Thoracic aorta (tissue), 2 donors: ENCODE measurements around the gene FOXO6. TPM values are rescaled to one million over a fixed set of nuclear protein-coding genes. Genes with fewer than 3 reads are reported as not detected.

Experiments
- ATAC-seq: fragments of 150-250 bp; one replicate; pipeline ENCODE4 v1.8.0; 2017; ENCODE audit warnings: low read depth; ENCODE audit not compliant: insufficient number of reproducible peaks, low FRiP score
- DNase-seq: peaks from one replicate; pipeline ENCODE4 v3.0.0-alpha.2; 2020; ENCODE audit warnings: low spot score
- H3K27ac ChIP-seq, 2 donors: fragments of 200-600 bp; sonication (generic); 1 replicate in 1 of 2; 2 replicates in 1 of 2; pipeline ENCODE4 v1.5.1; 2016; ENCODE audit warnings: mild to moderate bottlenecking in 2 of 2, moderate library complexity in 2 of 2
- H3K27me3 ChIP-seq: fragments of 200-600 bp; sonication (generic); replicated peaks from 2 replicates; pipeline ENCODE4 v1.6.0; 2016; ENCODE audit warnings: mild to moderate bottlenecking; ENCODE audit not compliant: insufficient read depth
- H3K36me3 ChIP-seq: fragments of 200-600 bp; sonication (generic); one replicate; pipeline ENCODE4 v1.5.1; 2016
- H3K4me1 ChIP-seq, 2 donors: fragments of 200-600 bp; sonication (generic); 1 replicate in 1 of 2; 2 replicates in 1 of 2; pipeline versions ENCODE4 v1.5.1 to v1.6.0; 2016; ENCODE audit warnings: low read depth in 2 of 2, mild to moderate bottlenecking in 1 of 2; ENCODE audit not compliant: control insufficient read depth in 1 of 2
- H3K4me3 ChIP-seq: fragments of 200-600 bp; sonication (generic); 2 replicates; pipeline ENCODE4 v1.5.1; 2016; ENCODE audit warnings: mild to moderate bottlenecking
- H3K9me3 ChIP-seq: fragments of 200-600 bp; sonication (generic); 2 replicates; pipeline ENCODE4 v1.5.1; 2016
- total RNA-seq, 2 donors: library from RNA; depleted of rRNA; stranded (reverse); fragments of >200 nt; gene quantifications; one replicate each; pipeline versions ENCODE4 v1.1.0 to v1.2.3, GENCODE V29; 2016
- TF ChIP-seq, protein P1 (sequence below): fragments of 200-600 bp; sonication (generic); IDR thresholded peaks from one replicate; pipeline ENCODE4 v1.5.1; 2019; ENCODE audit warnings: antibody characterized with exemption

FOXO6 gene
- total RNA-seq, 2 donors from 2014 or later = 3.8 TPM; not detected in 1

DNA sequence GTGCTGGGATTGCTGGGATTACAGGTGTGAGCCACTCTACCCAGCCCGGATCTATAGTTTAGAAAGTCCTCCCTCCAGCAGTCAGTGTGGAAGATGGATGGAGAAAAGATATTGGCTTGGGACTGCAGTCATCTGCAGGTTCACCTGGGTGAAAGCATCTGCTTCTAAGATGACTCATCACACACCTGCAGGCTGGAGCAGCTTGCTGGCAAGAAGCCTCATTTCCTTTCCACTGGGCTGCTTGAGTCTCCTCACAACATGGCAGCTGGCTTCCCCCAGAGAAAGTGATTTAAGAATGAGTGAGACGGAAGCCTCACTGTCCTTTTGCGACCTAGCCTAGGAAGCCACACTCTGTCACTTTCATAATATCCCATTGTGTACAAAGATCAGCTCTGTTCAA, 50.0 kb downstream of the FOXO6 start:
- ATAC-seq (no peak), DNase-seq (no peak)
- no peaks in the 10 kb centered on the region for H3K36me3 ChIP-seq
- no peak overlapping the region for H3K4me3 ChIP-seq
- no peaks in the 10 kb centered on the region for H3K9me3 ChIP-seq
- no peak overlapping the region for H3K27ac ChIP-seq
- TF ChIP-seq, protein P1, sequence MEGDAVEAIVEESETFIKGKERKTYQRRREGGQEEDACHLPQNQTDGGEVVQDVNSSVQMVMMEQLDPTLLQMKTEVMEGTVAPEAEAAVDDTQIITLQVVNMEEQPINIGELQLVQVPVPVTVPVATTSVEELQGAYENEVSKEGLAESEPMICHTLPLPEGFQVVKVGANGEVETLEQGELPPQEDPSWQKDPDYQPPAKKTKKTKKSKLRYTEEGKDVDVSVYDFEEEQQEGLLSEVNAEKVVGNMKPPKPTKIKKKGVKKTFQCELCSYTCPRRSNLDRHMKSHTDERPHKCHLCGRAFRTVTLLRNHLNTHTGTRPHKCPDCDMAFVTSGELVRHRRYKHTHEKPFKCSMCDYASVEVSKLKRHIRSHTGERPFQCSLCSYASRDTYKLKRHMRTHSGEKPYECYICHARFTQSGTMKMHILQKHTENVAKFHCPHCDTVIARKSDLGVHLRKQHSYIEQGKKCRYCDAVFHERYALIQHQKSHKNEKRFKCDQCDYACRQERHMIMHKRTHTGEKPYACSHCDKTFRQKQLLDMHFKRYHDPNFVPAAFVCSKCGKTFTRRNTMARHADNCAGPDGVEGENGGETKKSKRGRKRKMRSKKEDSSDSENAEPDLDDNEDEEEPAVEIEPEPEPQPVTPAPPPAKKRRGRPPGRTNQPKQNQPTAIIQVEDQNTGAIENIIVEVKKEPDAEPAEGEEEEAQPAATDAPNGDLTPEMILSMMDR = no peak
- no peaks in the 10 kb centered on the region for H3K27me3 ChIP-seq
- H3K4me1 ChIP-seq = no peaks in the 10 kb centered on the region

DNA sequence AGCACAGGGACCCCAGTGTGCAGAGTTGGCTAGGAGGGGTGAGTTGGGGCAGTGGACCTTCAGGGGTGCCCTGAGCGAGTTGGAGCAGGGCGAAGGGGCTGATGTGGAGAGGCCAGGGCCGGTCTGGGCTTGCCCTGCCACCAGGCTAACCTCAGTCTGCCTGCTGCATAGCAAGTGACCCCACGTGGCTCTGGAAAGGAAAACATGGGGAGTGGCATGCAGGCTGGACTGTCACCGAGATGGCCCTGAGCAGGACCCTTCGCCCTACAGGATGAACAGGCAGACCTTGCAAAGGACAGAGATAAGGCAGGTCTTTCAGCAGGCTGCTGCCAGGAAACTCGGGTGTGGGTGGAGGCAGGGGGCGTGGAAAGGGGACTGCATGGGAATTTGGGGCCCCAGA, 51.5 kb downstream of the FOXO6 start:
- no peak for DNase-seq
- ATAC-seq = no peak
- Histone ChIP-seq H3K4me1 (peaks cover 0 to 10% of the 10 kb centered on the region in 2 donors), H3K36me3 (no peaks in the 10 kb centered on the region), H3K9me3 (no peaks in the 10 kb centered on the region), H3K27me3 (no peaks in the 10 kb centered on the region), H3K27ac (no peak overlapping the region), H3K4me3 (no peak overlapping the region)
- TF ChIP-seq, protein P1 = no peak

DNA sequence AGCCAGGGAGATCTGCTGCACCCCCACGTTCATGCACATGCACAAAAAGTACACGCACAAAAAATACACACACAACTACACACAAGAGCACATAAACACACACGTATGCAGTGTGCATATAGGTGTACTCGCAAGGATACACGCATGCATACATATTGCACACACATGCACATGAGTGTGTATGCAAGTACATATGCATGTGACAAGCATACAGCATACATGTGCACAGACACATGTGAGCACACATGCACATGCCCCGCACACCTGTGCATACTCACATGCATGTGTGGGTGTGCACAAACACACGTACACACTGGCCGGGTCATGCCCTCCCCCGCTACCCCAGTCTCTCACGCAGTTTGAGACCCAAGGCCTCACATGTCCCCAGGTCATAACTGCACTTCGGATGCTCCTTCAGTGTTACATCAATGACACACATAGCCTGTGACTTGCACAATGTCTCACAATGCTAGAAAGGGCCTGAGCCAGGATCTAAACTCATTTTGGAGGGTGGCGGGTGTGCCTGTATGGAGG, 52.6 kb downstream of the FOXO6 start:
- H3K9me3 ChIP-seq = no peaks in the 10 kb centered on the region
- no peak overlapping the region for H3K27ac ChIP-seq
- ATAC-seq (no peak), DNase-seq (no peak)
- H3K27me3 ChIP-seq = no peaks in the 10 kb centered on the region
- no peak overlapping the region for H3K4me3 ChIP-seq
- peaks cover 4 to 20% of the 10 kb centered on the region in 2 donors for H3K4me1 ChIP-seq
- TF ChIP-seq, protein P1 = no peak
- H3K36me3 ChIP-seq = no peaks in the 10 kb centered on the region

DNA sequence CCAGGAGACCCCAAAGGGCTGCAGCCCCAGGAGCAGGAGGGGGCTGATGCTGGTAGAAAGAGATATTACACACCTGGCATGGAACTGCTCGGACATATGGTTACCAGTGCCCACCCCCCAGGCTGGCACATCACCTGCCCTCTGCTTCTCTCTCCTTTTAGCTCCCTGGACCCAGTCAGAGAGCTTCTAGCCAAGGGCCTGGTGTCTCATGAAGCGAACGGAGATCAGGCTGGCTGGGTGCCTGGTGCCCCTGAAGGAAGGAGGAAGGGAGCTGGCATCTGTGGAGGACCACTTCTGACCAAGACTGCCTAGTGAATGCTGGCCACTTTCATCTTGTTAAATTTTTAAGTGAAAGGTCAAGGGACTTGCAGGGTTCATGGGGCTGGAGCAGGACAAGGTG, 53.1 kb downstream of the FOXO6 start:
- H3K9me3 ChIP-seq = no peaks in the 10 kb centered on the region
- no peaks in the 10 kb centered on the region for H3K36me3 ChIP-seq
- no peak overlapping the region for H3K4me3 ChIP-seq
- no peaks in the 10 kb centered on the region for H3K27me3 ChIP-seq
- TF ChIP-seq, protein P1 = no peak
- ATAC-seq = no peak
- DNase-seq = no peak
- H3K4me1 ChIP-seq = peaks cover 4 to 24% of the 10 kb centered on the region in 2 donors
- no peak overlapping the region for H3K27ac ChIP-seq

DNA sequence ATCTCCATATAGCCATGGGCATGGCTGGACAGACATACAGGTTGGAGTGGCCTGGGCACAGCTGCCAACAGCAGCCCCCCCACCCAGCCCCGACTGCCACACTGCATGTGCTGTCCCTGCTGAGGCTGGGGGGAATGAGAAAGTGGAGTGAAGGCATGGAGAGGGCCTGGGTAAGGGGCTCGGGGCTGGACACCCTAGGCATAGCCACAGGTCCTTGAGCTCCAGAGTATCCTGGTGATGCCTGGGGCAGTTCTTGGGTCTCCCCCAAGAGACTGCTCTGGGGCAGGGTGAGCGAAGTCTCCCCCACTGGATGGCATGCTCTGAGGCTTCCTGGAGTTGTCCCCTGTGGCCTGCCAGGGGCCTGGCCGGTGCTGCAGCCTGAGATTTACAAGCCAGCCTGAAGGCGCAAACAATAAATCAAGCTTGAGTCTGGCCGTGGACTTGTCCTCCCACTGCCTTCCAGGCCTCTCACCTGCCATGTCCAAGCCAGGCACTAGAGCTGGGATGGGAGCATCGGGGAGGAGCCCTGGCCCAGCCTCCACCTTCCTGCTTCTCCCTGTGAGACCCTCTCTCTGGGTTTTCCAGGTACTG, 53.6 kb downstream of the FOXO6 start:
- peaks cover 4 to 28% of the 10 kb centered on the region in 2 donors for H3K4me1 ChIP-seq
- H3K27me3 ChIP-seq = no peaks in the 10 kb centered on the region
- H3K9me3 ChIP-seq = no peaks in the 10 kb centered on the region
- DNase-seq (no peak), ATAC-seq (no peak)
- H3K4me3 ChIP-seq = no peak overlapping the region
- no peaks in the 10 kb centered on the region for H3K36me3 ChIP-seq
- no peak overlapping the region for H3K27ac ChIP-seq
- TF ChIP-seq, protein P1 = no peak
